Measurements from ENCODE around the gene MOB1A. TPM values are rescaled to one million over a fixed set of nuclear protein-coding genes. Genes with fewer than 3 reads are reported as not detected.
A peak's percentile ranks its signal among the peaks of the same experiment; 100 is the strongest.

MOB1A gene
- total RNA-seq, 4 donors from 2014 or later = 63.0 to 161 (median 95.3) TPM

DNA sequence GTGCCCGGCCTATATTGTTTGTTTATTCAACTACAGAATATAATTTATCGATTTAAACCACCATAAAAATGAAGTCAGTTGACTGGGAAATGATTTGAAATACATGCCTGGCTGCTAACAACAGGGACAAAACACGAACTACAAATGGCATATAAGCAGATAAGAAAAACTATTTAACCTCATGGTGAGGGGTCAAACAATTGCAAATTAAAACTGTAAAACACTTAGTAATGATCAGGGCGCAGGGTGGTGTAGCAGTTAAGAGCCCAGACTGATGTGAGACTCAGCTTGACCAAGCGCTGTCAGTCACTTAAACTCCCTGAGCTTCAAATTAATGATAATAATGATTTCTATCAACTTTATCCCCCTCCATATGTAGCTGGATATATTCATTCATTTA lies 26.4 kb upstream of the MOB1A start:
- Histone ChIP-seq H3K27ac (peak overlapping the region in 1 of 2 donors; percentile 54), H3K27me3 (no peaks in the 10 kb centered on the region), H3K36me3 (no peaks in the 10 kb centered on the region), H3K9me3 (no peaks in the 10 kb centered on the region), H3K4me3 (no peak overlapping the region), H3K4me1 (peaks cover 0 to 7% of the 10 kb centered on the region in 2 donors)
- no peak for DNase-seq
- TF ChIP-seq, protein P1, sequence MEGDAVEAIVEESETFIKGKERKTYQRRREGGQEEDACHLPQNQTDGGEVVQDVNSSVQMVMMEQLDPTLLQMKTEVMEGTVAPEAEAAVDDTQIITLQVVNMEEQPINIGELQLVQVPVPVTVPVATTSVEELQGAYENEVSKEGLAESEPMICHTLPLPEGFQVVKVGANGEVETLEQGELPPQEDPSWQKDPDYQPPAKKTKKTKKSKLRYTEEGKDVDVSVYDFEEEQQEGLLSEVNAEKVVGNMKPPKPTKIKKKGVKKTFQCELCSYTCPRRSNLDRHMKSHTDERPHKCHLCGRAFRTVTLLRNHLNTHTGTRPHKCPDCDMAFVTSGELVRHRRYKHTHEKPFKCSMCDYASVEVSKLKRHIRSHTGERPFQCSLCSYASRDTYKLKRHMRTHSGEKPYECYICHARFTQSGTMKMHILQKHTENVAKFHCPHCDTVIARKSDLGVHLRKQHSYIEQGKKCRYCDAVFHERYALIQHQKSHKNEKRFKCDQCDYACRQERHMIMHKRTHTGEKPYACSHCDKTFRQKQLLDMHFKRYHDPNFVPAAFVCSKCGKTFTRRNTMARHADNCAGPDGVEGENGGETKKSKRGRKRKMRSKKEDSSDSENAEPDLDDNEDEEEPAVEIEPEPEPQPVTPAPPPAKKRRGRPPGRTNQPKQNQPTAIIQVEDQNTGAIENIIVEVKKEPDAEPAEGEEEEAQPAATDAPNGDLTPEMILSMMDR (IDR thresholded peaks at IDR 0.05) = no peak
- TF ChIP-seq POLR2A (IDR thresholded peaks at IDR 0.05) = no peak
- intact Hi-C loops (cut with DNase I; ENCODE audit: low total_unique reads) = no loop called here

DNA sequence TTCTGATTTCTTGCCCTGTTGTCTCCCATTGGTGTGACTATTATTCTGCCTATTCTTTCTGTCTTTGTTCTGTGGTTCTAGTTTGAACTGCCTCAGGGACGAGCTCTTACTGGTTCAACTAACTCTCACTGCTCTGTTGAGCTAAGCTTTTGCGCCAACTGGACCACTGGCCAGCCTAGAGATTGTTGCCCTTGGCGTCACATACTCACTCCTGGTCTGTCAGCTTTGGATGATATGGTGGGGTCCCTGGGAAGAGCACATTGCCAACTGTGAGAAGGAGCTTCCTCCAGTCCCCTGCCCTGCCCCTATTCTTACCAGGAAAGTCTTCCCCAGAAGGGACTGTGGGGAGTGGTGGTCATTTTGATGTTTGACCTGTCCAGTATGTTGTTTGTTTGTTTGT lies 25.8 kb upstream of the MOB1A start:
- H3K4me3 ChIP-seq = no peak overlapping the region
- peak overlapping the region in 1 of 2 donors; percentile 54 for H3K27ac ChIP-seq
- intact Hi-C loops (cut with DNase I; ENCODE audit: low total_unique reads) = no loop called here
- H3K27me3 ChIP-seq = no peaks in the 10 kb centered on the region
- H3K36me3 ChIP-seq = no peaks in the 10 kb centered on the region
- no peaks in the 10 kb centered on the region for H3K9me3 ChIP-seq
- TF ChIP-seq POLR2A (IDR thresholded peaks at IDR 0.05) = no peak
- TF ChIP-seq, protein P1 (IDR thresholded peaks at IDR 0.05) = no peak
- H3K4me1 ChIP-seq = peaks cover 0 to 7% of the 10 kb centered on the region in 2 donors
- no peak for DNase-seq

DNA sequence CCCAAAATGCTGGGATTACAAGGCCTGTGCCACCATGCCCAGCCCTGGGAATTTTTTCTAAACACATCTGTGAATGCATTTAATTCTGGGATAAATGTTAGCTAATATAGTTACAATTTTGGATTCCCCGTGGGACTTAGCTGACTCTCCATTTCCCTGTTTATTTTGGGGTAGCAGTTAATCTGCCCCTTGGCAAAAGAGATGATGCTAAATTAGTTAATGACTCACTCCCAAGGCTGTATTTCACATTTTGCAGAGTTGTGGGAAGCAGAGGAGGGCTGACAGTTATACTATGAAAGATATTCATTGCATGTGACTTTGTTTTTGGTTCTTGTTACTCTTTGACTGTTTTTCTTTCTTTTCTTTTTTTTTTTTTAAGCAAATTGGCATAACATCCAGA lies 22.9 kb upstream of the MOB1A start:
- Histone ChIP-seq H3K4me3 (no peak overlapping the region), H3K4me1 (peaks cover 0 to 7% of the 10 kb centered on the region in 2 donors), H3K27ac (peak overlapping the region; percentile 56 to 91), H3K36me3 (no peaks in the 10 kb centered on the region), H3K9me3 (no peaks in the 10 kb centered on the region), H3K27me3 (no peaks in the 10 kb centered on the region)
- peak in 1 of 2 donors; percentile 67 for DNase-seq
- TF ChIP-seq, protein P1 (IDR thresholded peaks at IDR 0.05) = no peak
- no peak for TF ChIP-seq POLR2A (IDR thresholded peaks at IDR 0.05)
- intact Hi-C loops (cut with DNase I; ENCODE audit: low total_unique reads) = no loop called here

DNA sequence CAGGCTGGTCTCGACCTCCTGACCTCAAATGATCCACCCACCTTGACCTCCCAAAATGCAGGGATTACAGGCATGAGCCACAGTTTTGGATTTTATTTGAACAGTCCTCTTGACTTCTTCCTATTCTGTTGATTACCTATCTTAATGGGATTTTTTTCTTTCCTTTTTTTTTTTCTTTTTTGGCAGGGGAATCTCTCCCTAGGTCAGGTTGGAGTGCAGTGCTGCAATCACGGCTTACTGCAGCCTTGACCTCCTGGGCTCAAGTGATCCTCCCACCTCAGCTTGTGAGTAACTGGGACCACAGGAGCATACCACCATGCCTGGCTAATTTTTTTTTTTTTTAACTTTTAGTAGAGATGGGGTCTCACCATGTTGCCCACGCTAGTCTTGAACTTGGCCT lies 22.5 kb upstream of the MOB1A start:
- Histone ChIP-seq H3K4me1 (peaks cover 0 to 7% of the 10 kb centered on the region in 2 donors), H3K9me3 (no peaks in the 10 kb centered on the region), H3K4me3 (no peak overlapping the region), H3K27ac (peak overlapping the region; percentile 56 to 91), H3K36me3 (no peaks in the 10 kb centered on the region), H3K27me3 (no peaks in the 10 kb centered on the region)
- peak; percentile 37 to 51 for DNase-seq
- intact Hi-C loops (cut with DNase I; ENCODE audit: low total_unique reads) = no loop called here
- TF ChIP-seq POLR2A (IDR thresholded peaks at IDR 0.05) = no peak
- TF ChIP-seq, protein P1 (IDR thresholded peaks at IDR 0.05) = no peak

DNA sequence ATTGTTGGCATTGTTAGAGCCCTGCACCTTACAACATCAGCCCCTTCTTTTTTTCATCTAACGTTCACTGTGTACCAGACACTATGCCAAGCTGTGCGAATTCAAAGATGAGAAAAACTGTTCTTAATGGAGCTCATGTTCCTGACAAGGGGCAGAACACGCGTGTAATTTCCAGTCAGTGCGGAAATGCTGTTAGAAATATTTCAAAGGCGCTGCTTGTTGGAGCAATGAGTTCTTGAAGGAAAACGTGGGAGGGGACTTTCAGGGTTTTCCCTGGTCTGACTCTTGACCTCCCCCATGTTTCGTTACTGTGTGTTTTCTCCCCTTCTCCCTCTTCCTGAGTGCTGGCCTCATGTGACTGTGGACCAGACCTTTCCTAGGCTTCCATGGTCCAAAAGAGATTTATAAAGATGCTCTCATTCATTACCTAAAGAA lies 21.2 kb upstream of the MOB1A start:
- Histone ChIP-seq H3K4me3 (peak overlapping the region; percentile 58 to 64), H3K27me3 (no peaks in the 10 kb centered on the region), H3K36me3 (no peaks in the 10 kb centered on the region), H3K27ac (peak overlapping the region; percentile 88 to 91), H3K9me3 (no peaks in the 10 kb centered on the region), H3K4me1 (peaks cover 0 to 7% of the 10 kb centered on the region in 2 donors)
- intact Hi-C loops (cut with DNase I; ENCODE audit: low total_unique reads) = no loop called here
- TF ChIP-seq POLR2A (IDR thresholded peaks at IDR 0.05) = no peak
- TF ChIP-seq, protein P1 (IDR thresholded peaks at IDR 0.05) = no peak
- DNase-seq = no peak

All from uterus (tissue), 4 donors.